Astrocyte of the cerebellum (primary cell): Measurements from ENCODE around the gene QDPR.
A peak's percentile ranks its signal among the peaks of the same experiment; 100 is the strongest.

Source experiments
- DNase-seq: peaks from one replicate; pipeline ENCODE4 v3.0.0-alpha.2; 2011; ENCODE audit warnings: low read depth
- H3K4me3 ChIP-seq: 2 replicates; pipeline ENCODE4 v1.5.1; 2011; ENCODE audit warnings: mild to moderate bottlenecking, low read depth, low read length, moderate library complexity
- in situ Hi-C: cut with HindIII; loops from 2 replicates; pipeline ENCODE4 v1.10.0; 2017; ENCODE audit warnings: low sequenced_read_pairs
- TF ChIP-seq, protein P1 (sequence below): IDR thresholded peaks from 2 replicates; pipeline ENCODE4 v1.5.1; 2012; ENCODE audit warnings: low read length, low read depth, moderate library complexity, mild to moderate bottlenecking; ENCODE audit errors: missing control alignments

The QDPR gene

DNA sequence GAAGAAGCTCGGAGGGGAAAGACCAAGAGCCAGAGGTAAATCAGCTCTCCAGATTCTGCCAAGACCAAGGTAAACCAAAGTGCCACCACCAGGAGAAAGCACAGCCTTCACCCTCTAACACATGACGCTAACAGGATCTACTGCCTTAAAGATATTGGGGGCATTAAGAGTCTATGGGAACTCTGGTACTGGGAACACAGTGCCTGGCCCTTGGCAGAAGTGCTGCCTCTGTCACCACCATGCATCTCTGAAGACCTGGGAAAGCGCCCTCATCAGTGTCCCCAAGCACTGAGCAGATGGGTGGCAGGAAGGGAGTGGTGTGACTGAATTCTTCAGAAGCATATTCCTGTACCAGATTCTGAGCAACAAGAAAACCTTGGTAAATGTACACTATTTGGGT, 1.3 kb downstream of the QDPR start:
- H3K4me3 ChIP-seq = no peak overlapping the region
- in situ Hi-C loops = no loop called here
- no peak for DNase-seq
- TF ChIP-seq, protein P1, sequence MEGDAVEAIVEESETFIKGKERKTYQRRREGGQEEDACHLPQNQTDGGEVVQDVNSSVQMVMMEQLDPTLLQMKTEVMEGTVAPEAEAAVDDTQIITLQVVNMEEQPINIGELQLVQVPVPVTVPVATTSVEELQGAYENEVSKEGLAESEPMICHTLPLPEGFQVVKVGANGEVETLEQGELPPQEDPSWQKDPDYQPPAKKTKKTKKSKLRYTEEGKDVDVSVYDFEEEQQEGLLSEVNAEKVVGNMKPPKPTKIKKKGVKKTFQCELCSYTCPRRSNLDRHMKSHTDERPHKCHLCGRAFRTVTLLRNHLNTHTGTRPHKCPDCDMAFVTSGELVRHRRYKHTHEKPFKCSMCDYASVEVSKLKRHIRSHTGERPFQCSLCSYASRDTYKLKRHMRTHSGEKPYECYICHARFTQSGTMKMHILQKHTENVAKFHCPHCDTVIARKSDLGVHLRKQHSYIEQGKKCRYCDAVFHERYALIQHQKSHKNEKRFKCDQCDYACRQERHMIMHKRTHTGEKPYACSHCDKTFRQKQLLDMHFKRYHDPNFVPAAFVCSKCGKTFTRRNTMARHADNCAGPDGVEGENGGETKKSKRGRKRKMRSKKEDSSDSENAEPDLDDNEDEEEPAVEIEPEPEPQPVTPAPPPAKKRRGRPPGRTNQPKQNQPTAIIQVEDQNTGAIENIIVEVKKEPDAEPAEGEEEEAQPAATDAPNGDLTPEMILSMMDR = no peak

DNA sequence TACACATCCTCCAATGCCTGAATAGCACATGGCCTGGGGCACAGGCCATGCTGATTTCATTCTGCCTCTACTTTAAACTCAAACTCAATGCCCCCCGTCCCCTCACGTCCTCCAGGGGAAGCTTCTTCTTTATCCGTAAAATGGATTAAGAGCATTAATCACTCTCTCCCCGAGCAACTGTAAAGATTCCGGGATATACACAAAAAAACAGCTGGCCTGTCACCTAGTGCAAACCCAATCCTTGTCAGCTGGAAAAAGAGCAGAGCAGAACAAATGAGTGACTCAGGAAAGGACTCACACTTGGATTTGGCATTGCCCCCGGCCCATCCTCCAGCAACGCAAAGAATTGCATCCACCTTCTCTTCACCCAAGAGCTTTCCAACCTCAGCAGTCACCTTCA, 7.8 kb downstream of the QDPR start:
- DNase-seq = no peak
- TF ChIP-seq, protein P1 = no peak
- in situ Hi-C loops = no loop called here
- H3K4me3 ChIP-seq = no peak overlapping the region

DNA sequence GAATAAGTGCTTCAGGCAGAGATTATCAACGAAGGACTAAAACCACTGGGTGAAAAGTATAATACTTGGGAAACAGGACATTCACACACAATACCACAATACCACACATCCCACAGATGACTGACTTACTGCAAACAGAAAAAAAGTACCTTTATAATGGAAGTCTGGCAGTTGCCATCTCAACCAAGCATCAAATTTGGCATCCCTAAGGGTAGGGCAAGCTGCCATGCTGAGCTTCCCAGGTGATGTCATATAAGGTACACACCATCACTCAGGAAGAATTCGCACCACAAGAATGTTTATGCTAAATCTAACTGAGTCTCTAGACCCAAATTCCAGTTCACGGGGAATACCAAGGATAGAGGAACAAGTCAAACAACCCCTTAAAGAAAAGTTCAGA, 9.1 kb downstream of the QDPR start:
- in situ Hi-C loops = no loop called here
- peak; percentile 79 for DNase-seq
- TF ChIP-seq, protein P1 = no peak
- H3K4me3 ChIP-seq = no peak overlapping the region

DNA sequence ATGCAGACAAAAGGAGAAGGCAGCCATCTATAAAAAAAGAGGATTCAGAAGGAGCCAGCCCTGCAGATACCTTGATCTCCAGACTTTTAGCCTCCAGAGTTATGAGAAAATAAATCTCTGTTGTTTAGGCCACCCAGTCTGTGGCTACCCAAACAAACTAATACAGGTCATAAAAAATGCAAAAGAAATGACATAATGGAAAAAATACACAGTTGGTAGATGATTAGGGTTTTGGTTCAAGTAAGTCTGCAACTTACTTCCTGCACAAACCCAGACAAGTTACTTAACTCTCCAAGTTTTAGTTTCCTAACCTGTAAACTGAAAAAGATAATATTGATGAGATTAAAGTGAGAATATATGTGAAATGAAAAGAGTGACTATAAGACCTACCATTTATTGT, 11.3 kb downstream of the QDPR start:
- DNase-seq = no peak
- in situ Hi-C loops = no loop called here
- TF ChIP-seq, protein P1 = no peak
- no peak overlapping the region for H3K4me3 ChIP-seq

DNA sequence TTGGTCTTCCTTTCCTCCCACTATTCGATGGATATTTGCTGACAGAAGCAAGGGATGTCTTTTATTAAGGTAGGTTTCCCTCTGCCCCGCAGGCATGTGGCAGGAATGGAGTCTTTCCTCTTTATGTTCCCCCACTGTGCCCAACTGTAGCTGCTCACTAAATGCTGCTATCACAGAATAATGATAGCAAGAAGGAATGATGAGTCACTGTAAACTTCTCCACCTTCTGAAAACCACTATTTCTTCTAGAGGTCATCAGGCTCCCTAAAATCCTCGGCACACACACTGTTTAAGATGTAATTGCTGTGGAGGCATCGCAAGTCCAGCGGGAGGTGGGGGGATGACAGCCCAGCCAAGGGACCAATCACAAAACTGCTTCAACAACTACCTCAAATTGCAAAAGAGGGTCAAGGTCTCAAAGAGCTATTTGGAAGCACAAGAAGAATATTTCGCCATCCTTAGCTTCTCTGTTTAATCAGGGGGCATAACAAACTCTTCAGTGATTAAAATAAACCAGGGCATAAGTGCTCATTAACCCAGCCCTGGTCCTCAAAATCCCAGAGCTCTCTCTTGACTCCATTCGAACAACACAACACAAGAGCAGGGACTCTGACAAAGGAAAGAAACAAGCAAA, 13.9 kb downstream of the QDPR start:
- no peak for DNase-seq
- TF ChIP-seq, protein P1 = no peak
- no peak overlapping the region for H3K4me3 ChIP-seq

DNA sequence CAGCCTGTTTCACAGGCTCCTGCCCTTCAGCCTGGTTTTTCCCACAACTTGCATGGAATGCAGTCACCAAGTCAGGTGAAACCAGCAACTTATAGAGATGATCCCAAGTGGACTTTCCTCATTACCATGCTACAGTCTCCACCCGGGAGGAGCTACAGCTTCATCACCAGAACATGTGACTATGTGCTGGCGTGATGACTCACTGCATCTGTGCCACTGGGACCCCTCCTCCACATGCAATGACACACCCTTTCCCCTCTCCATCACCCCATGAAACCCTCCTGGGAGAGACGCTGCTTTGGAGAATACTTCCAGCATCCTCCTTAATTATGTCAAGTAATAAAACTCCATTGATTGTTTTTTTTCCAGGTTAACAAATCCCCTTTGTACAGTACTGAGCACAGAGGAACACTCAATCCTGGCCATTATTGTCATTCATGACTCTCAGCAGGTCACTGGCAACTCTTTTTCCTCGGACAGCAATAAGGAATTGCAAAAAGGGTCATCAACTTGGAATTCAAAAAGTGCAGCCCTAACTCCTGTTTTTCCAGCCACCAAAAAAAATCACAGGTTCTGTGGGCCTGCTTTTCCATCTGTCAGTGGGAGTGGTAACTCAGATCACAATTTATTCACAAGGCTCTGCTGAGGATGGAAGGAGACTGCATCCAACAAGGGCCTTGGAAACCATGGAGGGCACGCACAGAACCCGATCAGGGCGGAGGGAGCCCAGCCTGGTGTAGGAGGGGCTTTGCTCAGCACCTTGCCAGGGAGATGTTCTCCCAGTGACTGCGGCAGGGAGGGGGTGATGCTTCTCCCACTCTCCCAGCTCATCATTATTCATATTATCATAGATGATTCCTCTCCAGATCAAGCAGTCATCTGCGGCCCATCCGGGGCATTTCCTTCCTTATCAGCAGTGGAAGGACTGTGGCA, 17.4 kb downstream of the QDPR start:
- TF ChIP-seq, protein P1 = no peak
- no peak overlapping the region for H3K4me3 ChIP-seq
- in situ Hi-C loops = no loop called here
- DNase-seq = peak; percentile 19

More for the DNA sequence above, 13.9 kb downstream of the QDPR start:
- in situ Hi-C loops = no loop called here
